Measurements from ENCODE around the gene NFKB2.

The NFKB2 gene

DNA sequence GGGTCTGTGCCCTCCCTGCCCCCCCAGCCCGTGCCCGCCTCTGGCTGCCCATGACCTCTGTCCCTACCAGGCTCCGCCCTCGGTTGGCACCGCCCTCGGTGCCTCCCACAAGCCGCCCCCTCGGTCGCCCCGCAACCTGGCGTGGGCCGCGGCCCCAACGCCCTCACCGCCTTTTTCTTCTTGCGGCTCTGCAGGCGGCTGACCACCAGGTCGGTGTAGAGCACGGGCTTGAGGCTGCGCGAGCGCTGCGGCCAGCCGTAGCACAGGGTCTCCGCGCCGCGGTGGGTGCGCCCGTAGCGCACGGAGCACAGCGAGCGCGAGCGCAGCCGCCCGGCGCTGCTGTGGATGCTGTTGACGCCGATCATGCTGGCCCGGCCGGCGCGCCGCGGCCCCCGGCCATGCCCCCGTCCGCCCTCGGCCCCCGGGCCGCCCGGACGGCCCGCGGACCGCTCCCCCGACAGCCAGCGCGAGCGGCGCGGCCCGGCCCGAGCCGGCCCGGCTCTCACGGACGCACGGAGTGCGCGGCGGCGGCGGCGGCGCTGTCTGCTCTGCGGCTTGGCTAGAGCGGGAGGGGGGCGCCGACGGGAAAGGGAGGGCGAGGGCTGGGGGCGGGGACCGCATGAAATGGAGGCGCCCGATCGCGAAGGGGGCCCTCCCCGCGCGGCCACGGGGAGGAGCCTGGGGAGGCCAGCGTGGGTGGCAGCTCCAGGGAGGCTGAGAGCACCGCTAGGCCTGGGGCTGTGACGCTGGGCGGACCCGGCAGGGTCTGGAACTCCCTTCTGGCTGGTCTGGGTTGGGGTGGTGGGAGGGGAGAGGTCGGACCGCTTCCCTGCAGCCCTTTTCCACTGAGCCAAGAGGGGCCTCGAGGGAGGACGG lies 13.5 kb downstream of the NFKB2 start:
- peak; percentile 63 to 65 for DNase-seq (ENCODE audit: low read depth in 2 of 2)

- no peak for DNase-seq (ENCODE audit: low read depth in 2 of 2)
These were observed 14.3 kb downstream of the NFKB2 start for GRCh38 chr10:102409604-102410428.

GRCh38 chr10:102410429-102411073 lies 15.0 kb downstream of the NFKB2 start:
- DNase-seq (ENCODE audit: low read depth in 2 of 2) = peak; percentile 35 to 39

GRCh38 chr10:102411341-102412255 lies 16.1 kb downstream of the NFKB2 start:
- DNase-seq (ENCODE audit: low read depth in 2 of 2) = no peak

DNA sequence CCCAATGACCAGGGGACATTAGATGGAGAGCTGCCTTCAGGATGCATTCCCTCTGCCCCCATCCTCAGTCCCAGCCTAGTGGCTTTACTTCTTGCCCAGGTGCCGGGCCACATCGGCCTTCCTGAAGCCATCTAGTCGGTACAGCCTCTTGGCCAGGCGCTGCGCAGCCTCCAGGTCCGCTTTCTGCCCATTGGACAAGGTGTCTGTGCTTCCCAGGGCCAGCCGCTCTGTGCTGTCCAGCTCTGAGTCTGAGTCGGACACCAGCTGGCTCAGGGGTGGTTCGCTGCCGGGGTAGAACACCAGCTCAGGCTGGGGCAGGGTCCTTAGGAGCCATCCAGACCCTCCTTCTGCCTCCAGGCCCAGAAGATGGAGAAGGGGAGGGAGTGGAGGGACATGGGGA lies 16.8 kb downstream of the NFKB2 start:
- no peak for DNase-seq (ENCODE audit: low read depth in 2 of 2)

DNA sequence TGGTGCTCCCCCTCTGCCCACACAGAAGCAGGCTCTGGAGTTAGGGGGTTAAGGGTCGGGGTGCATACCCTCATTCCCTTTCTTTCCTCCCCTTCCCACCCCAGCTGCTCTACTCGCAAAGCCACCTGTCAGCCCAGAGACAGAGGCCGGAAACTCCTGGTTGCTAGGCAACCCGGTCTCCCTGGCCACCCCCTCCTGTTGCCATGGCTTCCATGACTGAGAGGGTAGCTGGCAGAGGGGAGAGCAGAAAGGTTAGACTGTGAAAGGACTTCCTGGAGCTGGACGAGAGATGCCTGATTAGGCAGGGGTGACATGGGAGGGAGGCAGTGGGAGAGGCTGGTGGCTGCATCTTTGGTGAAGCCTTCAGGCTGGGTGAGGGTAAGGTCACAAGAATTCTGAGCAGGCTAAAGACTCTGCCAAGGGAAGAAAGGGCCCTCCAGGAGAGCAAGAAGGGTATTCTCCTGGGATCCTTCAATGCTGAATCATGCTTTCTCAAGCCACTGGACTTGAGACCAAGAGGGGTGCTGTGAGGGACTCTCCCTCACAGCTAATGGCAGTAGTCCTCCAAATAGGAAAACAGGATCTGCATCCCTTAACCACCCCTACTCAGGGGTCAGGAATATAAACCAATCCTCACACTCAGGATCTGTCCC lies 17.7 kb downstream of the NFKB2 start:
- no peak for DNase-seq (ENCODE audit: low read depth in 2 of 2)

- DNase-seq (ENCODE audit: low read depth in 2 of 2) = no peak
These were observed 18.5 kb downstream of the NFKB2 start for GRCh38 chr10:102413806-102414561.

- no peak for DNase-seq (ENCODE audit: low read depth in 2 of 2)
These were observed 19.2 kb downstream of the NFKB2 start for GRCh38 chr10:102414749-102415148.

- DNase-seq (ENCODE audit: low read depth in 2 of 2) = no peak
These were observed 20.8 kb downstream of the NFKB2 start for GRCh38 chr10:102416283-102416682.

DNA sequence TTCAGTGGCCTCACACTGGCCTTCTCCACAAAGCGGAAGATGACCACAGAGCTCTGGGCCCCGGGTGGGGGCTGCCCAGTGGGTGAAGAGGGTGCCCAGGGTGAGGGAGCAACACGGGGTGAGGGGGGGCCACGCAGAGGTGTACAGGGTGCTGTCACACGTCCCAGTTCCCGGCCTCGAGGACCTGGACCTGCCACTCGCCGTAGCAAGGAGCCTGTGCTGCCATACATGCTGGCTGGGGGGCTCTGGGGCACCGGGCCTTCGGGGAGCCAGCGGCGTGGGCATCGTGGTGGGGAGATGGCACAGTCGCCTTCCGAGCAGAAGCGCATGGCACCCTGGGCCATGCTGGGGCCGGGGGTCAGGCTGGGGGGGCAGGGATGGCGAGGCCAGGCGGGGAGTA lies 21.2 kb downstream of the NFKB2 start:
- no peak for DNase-seq (ENCODE audit: low read depth in 2 of 2)

DNA sequence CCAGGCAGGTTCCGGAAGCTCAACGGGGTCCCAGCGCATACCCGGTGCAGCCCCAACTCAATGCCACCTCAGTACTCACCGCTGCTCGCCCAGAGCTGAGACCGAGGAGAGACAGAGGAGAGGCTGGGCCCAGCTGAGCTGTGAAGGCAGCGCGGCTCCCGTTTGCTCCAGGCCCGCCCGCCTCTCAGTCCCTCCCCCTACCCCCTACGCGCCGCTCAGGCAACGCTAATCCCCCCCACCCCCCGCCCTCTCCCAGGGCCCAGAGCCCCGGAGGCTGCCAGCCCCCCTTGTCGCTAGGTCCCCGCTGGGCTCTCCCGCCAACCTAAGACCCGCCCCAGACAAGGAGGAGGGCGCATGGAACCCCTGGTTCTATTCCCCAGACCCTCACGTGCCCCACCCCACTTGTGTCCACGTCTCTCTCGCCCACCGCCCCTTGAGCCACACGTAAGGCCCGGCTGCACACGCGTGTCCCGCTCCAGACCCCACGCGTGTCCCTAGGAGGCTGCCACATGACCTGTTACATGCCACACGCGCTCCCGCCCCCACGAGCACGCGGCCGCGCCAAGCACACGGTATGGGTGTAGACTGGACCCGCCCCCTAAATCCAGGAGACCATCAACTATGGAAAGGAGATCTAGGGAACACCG lies 23.2 kb downstream of the NFKB2 start, which contains the start of gene PSD:
Gene PSD, minus strand, starts transcription at position 164 of the 647 bp plus-strand sequence. CDS start 1,747 bp downstream, outside the sequence.
- no peak for DNase-seq (ENCODE audit: low read depth in 2 of 2)

DNA sequence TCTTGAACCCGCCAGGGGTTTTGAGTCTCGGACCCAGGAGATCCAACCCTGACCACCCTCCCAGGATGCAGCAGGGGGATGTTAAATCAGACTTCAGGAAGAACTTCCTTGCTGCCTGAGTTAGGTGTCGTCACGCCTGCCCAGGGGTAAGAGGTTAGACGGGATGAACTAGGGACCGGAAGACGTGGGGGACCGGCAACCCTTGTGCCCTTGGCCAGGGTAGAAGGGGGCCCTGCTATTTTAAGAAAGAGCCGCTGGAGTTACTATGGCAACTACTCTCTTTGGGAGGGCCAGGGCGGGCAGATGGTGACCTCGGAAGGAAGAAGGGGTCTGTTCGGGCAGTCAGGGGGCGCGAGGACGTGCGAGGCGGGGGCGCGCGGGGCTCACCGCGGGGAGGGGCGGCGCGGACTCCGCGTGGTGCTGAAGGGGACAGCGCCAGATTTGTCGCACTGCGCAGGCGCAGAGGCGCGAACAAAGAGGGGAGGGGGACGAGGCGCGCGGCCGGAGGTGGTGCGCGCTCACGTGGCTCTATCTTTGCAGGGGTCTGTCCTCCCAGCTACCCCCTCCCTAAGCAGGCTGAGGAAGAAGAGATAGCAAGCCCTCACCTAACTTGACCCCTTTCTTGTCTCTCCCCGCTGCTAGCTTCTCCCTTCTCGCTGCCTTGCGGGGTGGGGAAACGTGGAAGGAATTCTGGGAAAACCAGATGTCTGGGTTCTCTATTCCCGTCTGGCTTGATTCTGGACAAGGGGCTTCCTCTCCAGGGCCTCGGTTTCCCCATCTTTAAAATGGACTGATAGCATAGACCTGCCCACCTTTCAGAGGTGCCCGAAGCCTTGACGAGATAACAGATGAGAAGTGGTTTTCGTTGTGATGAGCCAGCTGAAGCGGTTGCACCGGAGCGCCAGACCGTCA lies 24.0 kb downstream of the NFKB2 start:
- DNase-seq (ENCODE audit: low read depth in 2 of 2) = peak in 1 of 2 donors; percentile 47

DNA sequence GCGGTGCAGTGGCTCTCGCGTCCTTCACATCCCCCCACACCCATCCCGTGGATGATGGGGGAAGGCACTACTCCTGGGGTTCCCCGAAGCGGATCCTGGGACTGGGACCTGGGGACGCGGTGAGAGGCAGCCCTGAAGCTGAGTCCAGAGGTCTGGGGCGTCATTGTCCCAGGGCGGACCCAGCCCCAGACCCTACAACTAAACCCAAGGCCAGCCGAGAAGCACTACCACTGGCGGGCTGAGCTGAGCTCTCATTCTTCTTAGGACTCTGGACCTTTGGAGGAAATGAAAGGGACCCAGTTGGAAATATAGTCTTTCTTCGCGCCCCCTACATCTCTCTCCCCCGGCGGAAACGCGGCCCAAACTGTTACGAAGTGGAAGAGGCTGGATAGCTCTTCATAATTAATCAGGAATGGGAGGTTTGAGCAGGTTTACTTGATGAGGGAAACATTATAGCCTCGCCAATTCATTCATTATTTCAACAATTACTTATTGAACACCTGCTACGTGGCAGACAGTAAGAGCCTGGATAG lies 24.7 kb downstream of the NFKB2 start:
- no peak for DNase-seq (ENCODE audit: low read depth in 2 of 2)

- DNase-seq (ENCODE audit: low read depth in 2 of 2) = peak; percentile 90 to 91
These were observed 25.4 kb downstream of the NFKB2 start, which contains the start of gene FBXL15 for GRCh38 chr10:102420714-102421506. Gene FBXL15, plus strand, starts transcription at chr10:102420836. Its CDS starts 294 bp downstream, at chr10:102421130.

DNA sequence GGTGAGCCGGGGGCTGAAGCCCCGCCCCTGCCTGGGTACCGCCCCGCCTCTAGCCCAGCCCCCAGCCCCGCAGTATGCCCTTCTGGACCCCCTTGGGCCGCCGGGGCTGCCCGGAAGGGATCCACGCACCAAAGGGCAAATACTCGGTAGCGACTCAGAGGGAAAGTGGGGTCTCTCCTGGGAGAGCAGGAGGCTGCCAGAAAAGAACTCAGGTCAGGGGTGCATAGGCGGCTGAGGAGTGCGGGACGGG lies 25.9 kb downstream of the NFKB2 start:
- no peak for DNase-seq (ENCODE audit: low read depth in 2 of 2)

DNA sequence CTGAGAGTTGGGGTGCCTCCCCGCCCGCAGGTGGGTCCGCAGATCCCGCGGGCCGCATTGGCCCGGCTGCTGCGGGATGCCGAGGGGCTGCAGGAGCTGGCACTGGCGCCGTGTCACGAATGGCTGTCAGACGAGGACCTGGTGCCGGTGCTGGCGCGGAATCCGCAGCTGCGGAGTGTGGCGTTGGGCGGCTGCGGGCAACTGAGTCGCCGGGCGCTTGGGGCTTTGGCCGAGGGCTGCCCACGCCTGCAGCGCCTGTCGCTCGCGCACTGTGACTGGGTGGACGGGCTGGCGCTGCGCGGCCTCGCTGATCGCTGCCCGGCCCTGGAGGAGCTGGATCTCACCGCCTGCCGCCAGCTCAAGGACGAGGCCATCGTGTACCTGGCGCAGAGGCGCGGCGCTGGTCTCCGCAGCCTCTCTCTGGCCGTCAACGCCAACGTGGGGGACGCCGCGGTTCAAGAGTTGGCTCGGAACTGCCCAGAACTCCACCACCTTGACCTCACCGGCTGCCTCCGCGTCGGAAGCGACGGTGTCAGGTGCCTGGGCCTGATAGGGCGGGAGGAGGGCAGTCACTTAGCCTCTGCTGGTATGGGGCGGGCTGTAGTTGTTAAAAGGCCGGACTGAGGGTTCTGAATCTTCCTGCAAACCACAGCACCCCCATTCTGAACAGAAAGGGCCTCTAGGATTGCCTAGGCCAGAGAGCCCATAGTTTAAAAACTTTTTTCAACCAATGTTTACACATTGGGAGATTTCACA lies 26.4 kb downstream of the NFKB2 start:
- no peak for DNase-seq (ENCODE audit: low read depth in 2 of 2)
